ENCODE data around the gene OST4. TPM values are rescaled to one million over a fixed set of nuclear protein-coding genes. Genes with fewer than 3 reads are reported as not detected.

Gene OST4
- total and polyA plus RNA-seq, 4 donors, result 219 to 750 (median 396) TPM

DNA sequence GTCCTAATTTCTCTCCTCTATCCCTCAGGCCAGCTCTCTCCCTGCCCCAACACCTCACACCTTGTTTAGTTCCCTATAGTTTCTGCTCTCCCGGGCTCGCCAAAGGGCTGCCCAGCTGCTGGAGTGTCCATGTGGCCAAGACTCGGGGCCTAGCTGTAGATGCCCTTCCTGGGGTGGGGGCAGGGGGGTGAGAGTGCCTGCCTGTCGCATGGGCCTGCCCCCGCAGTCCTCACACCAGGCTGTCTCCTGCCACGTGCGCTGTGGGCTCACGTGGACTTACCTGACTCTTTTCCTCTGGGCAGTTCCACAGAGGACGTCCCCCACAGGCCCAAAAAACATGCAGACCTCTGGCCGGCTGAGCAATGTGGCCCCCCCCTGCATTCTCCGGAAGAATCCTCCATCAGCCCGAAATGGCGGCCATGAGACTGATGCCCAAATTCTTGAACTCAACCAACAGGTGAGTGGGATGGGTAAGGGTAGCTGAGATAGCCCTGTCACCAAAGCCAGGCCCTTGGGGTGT, 46.1 kb downstream of the OST4 start:
- Histone ChIP-seq H3K4me3 (ENCODE audit: low read length in 2 of 2) (no peak overlapping the region), H3K9me3 (ENCODE audit: control insufficient read depth, low read length) (no peaks in the 10 kb centered on the region), H3K27me3 (ENCODE audit: control insufficient read depth in 1 of 2, insufficient read depth in 2 of 2, low read length in 1 of 2) (no peaks in the 10 kb centered on the region), H3K4me1 (ENCODE audit: control insufficient read depth in 1 of 2, insufficient read depth in 2 of 2, low read length in 2 of 2) (no peaks in the 10 kb centered on the region), H3K27ac (ENCODE audit: low read depth in 1 of 2, low read length in 2 of 2) (no peak overlapping the region), H3K36me3 (ENCODE audit: control insufficient read depth in 1 of 2, insufficient read depth in 2 of 2, low read length in 1 of 2) (peaks cover 0 to 2% of the 10 kb centered on the region in 2 donors)
- DNase-seq (no peak), ATAC-seq (ENCODE audit: low FRiP score) (no peak)
- 88 to 91% methylated on average over 13 of the region's 13 CpGs for WGBS, 2 donors
- intact Hi-C loops (cut with DNase I), result no loop called here

DNA sequence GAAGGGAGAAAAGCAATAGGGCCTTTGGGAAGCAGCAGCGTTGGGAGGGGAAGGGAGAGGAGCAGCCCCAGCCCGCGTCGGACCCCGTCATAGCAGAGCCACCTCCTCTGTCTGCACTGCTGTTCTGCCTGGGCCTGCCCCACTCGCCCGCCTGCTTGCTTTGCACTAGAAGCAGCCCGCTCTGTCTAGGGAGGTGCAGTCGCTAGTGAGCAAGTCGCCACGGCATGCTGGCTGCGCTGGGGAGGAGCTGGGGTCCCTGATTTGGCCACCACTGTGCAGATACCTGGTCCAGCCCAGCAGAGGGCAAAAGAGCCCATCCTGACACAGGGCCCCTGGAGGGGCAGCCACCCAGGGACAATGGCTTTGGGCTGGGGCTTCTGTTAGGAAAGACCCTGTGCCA, 46.6 kb downstream of the OST4 start:
- Histone ChIP-seq H3K9me3 (ENCODE audit: control insufficient read depth, low read length) (no peaks in the 10 kb centered on the region), H3K27ac (ENCODE audit: low read depth in 1 of 2, low read length in 2 of 2) (no peak overlapping the region), H3K4me1 (ENCODE audit: control insufficient read depth in 1 of 2, insufficient read depth in 2 of 2, low read length in 2 of 2) (no peaks in the 10 kb centered on the region), H3K36me3 (ENCODE audit: control insufficient read depth in 1 of 2, insufficient read depth in 2 of 2, low read length in 1 of 2) (peaks cover 0 to 2% of the 10 kb centered on the region in 2 donors), H3K4me3 (ENCODE audit: low read length in 2 of 2) (no peak overlapping the region), H3K27me3 (ENCODE audit: control insufficient read depth in 1 of 2, insufficient read depth in 2 of 2, low read length in 1 of 2) (no peaks in the 10 kb centered on the region)
- intact Hi-C loops (cut with DNase I), result no loop called here
- 88 to 90% methylated on average over 9 to 12 of the region's 12 CpGs for WGBS, 2 donors
- ATAC-seq (ENCODE audit: low FRiP score) (no peak), DNase-seq (no peak)

DNA sequence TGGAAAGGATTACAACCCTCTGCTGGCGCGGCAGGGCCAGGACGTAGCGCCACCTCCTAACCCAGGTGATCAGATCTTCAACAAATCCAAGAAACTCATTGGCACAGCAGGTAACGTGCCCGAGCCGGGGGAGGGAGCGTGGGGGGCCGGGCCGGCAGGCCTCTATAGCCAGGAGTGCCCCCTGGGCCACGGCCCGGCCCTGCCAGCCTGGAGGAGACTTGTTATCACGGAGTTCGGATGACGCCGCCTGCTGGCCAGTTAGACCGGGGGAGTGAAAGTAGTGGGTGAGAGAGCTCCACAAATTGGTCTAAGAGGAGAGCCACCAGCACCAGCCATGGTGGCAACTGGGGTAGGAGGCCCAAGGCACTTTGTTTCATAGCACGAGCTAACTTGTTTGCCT, 47.3 kb downstream of the OST4 start:
- Histone ChIP-seq H3K9me3 (ENCODE audit: control insufficient read depth, low read length) (no peaks in the 10 kb centered on the region), H3K27ac (ENCODE audit: low read depth in 1 of 2, low read length in 2 of 2) (no peak overlapping the region), H3K4me3 (ENCODE audit: low read length in 2 of 2) (no peak overlapping the region), H3K36me3 (ENCODE audit: control insufficient read depth in 1 of 2, insufficient read depth in 2 of 2, low read length in 1 of 2) (peaks cover 0 to 2% of the 10 kb centered on the region in 2 donors), H3K27me3 (ENCODE audit: control insufficient read depth in 1 of 2, insufficient read depth in 2 of 2, low read length in 1 of 2) (no peaks in the 10 kb centered on the region), H3K4me1 (ENCODE audit: control insufficient read depth in 1 of 2, insufficient read depth in 2 of 2, low read length in 2 of 2) (no peaks in the 10 kb centered on the region)
- intact Hi-C loops (cut with DNase I), result no loop called here
- ATAC-seq (ENCODE audit: low FRiP score), result no peak
- no peak for DNase-seq
- WGBS, 2 donors, result 72 to 74% methylated on average over 18 of the region's 18 CpGs

DNA sequence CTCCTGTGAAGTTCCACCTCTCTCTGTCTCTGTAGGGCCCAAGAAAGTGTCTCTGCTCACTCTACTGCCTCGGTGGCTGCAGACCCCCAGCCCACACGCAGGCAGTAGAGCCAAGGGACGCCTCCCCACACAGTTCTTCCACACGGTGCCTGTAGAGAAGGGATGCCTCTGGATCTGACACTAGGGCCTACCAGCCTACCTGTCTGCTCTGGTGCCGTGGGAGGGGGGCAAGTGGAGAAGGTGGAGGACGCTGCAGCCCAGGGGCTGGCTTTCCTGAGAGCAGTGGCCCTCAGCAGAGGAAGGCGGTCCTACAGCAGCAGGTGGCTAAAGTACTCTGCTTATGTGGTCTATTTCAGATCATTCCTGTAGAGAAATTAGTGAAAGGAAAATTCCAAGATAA, 47.7 kb downstream of the OST4 start:
- intact Hi-C loops (cut with DNase I), result no loop called here
- H3K36me3 ChIP-seq (ENCODE audit: control insufficient read depth in 1 of 2, insufficient read depth in 2 of 2, low read length in 1 of 2), result peaks cover 0 to 2% of the 10 kb centered on the region in 2 donors
- H3K4me3 ChIP-seq (ENCODE audit: low read length in 2 of 2), result no peak overlapping the region
- WGBS, 2 donors, result 90 to 95% methylated on average over 7 of the region's 7 CpGs
- no peak for DNase-seq
- ATAC-seq (ENCODE audit: low FRiP score), result no peak
- no peaks in the 10 kb centered on the region for H3K9me3 ChIP-seq (ENCODE audit: control insufficient read depth, low read length)
- H3K27ac ChIP-seq (ENCODE audit: low read depth in 1 of 2, low read length in 2 of 2), result no peak overlapping the region
- H3K27me3 ChIP-seq (ENCODE audit: control insufficient read depth in 1 of 2, insufficient read depth in 2 of 2, low read length in 1 of 2), result no peaks in the 10 kb centered on the region
- H3K4me1 ChIP-seq (ENCODE audit: control insufficient read depth in 1 of 2, insufficient read depth in 2 of 2, low read length in 2 of 2), result no peaks in the 10 kb centered on the region

- Histone ChIP-seq H3K27ac (ENCODE audit: low read depth in 1 of 2, low read length in 2 of 2) (no peak overlapping the region), H3K9me3 (ENCODE audit: control insufficient read depth, low read length) (no peaks in the 10 kb centered on the region), H3K36me3 (ENCODE audit: control insufficient read depth in 1 of 2, insufficient read depth in 2 of 2, low read length in 1 of 2) (peaks cover 0 to 2% of the 10 kb centered on the region in 2 donors), H3K4me1 (ENCODE audit: control insufficient read depth in 1 of 2, insufficient read depth in 2 of 2, low read length in 2 of 2) (no peaks in the 10 kb centered on the region), H3K4me3 (ENCODE audit: low read length in 2 of 2) (no peak overlapping the region), H3K27me3 (ENCODE audit: control insufficient read depth in 1 of 2, insufficient read depth in 2 of 2, low read length in 1 of 2) (no peaks in the 10 kb centered on the region)
- DNase-seq (no peak), ATAC-seq (ENCODE audit: low FRiP score) (no peak)
- intact Hi-C loops (cut with DNase I), result no loop called here
- WGBS, 2 donors, result 83 to 89% methylated on average over 11 of the region's 11 CpGs
Observed at GRCh38 chr2:27021253-27022049, 50.0 kb downstream of the OST4 start.

Other genes with a start within 250 kb of the OST4 start
- gene DPYSL5, start 223.5 kb downstream of the OST4 start, total RNA-seq, result not detected
- not detected for gene DPYSL5, start 223.5 kb downstream of the OST4 start, polyA plus RNA-seq
- 10 to 100 TPM; 15.9 to 16.1 TPM for gene MAPRE3, start 101.0 kb downstream of the OST4 start, total RNA-seq
- 10 to 100 TPM in 1 of 2 donors, 1 to 10 TPM in 1; 7.9 to 26.7 TPM for gene MAPRE3, start 101.0 kb downstream of the OST4 start, polyA plus RNA-seq
- 100 to 1,000 TPM in 1 of 2 donors, 10 to 100 TPM in 1; 96.4 to 106 TPM for gene TMEM214, start 38.7 kb downstream of the OST4 start, total RNA-seq
- gene TMEM214, start 38.7 kb downstream of the OST4 start, polyA plus RNA-seq, result 10 to 100 TPM; 30.2 to 93.3 TPM
- gene AGBL5, start 20.0 kb downstream of the OST4 start, total RNA-seq, result 10 to 100 TPM; 14.3 to 15.0 TPM
- gene AGBL5, start 20.0 kb downstream of the OST4 start, polyA plus RNA-seq, result 10 to 100 TPM; 11.5 to 16.7 TPM
- 100 to 1,000 TPM; 180 to 200 TPM for gene EMILIN1, start 7.0 kb upstream of the OST4 start, total RNA-seq
- gene EMILIN1, start 7.0 kb upstream of the OST4 start, polyA plus RNA-seq, result 100 to 1,000 TPM in 1 of 2 donors, 10 to 100 TPM in 1; 50.0 to 249 TPM
- gene KHK, start 15.1 kb upstream of the OST4 start, total RNA-seq, result 1 to 10 TPM; 3.4 to 5.1 TPM
- gene KHK, start 15.1 kb upstream of the OST4 start, polyA plus RNA-seq, result 10 to 100 TPM in 1 of 2 donors, 1 to 10 TPM in 1; 6.0 to 38.7 TPM
- 1 to 10 TPM; 8.1 to 8.6 TPM for gene CGREF1, start 47.5 kb upstream of the OST4 start, total RNA-seq
- 1 to 10 TPM; 5.8 to 6.9 TPM for gene CGREF1, start 47.5 kb upstream of the OST4 start, polyA plus RNA-seq
- under 1 TPM in 1 of 2 donors, not detected in 1; 0.90 TPM for gene ABHD1, start 52.2 kb upstream of the OST4 start, total RNA-seq
- gene ABHD1, start 52.2 kb upstream of the OST4 start, polyA plus RNA-seq, result under 1 TPM in 1 of 2 donors, not detected in 1; 0.08 TPM
- gene PREB, start 63.0 kb upstream of the OST4 start, total RNA-seq, result 10 to 100 TPM; 42.1 to 48.1 TPM
- gene PREB, start 63.0 kb upstream of the OST4 start, polyA plus RNA-seq, result 10 to 100 TPM; 24.9 to 46.3 TPM
- not detected for gene PRR30, start 67.8 kb upstream of the OST4 start, total RNA-seq
- gene PRR30, start 67.8 kb upstream of the OST4 start, polyA plus RNA-seq, result not detected
- gene TCF23, start 77.3 kb upstream of the OST4 start, total RNA-seq, result 1 to 10 TPM in 1 of 2 donors, under 1 TPM in 1; 0.39 to 1.1 TPM
- not detected for gene TCF23, start 77.3 kb upstream of the OST4 start, polyA plus RNA-seq
- gene ATRAID, start 140.4 kb upstream of the OST4 start, total RNA-seq, result 10 to 100 TPM; 66.9 to 93.8 TPM
- 100 to 1,000 TPM; 144 to 176 TPM for gene ATRAID, start 140.4 kb upstream of the OST4 start, polyA plus RNA-seq
- 10 to 100 TPM; 17.9 to 21.3 TPM for gene SLC5A6, start 140.6 kb upstream of the OST4 start, total RNA-seq
- 10 to 100 TPM; 16.4 to 24.7 TPM for gene SLC5A6, start 140.6 kb upstream of the OST4 start, polyA plus RNA-seq
- gene CAD, start 145.7 kb upstream of the OST4 start, total RNA-seq, result 10 to 100 TPM; 19.5 to 29.7 TPM
- 10 to 100 TPM in 1 of 2 donors, 1 to 10 TPM in 1; 6.9 to 16.9 TPM for gene CAD, start 145.7 kb upstream of the OST4 start, polyA plus RNA-seq
- 1 to 10 TPM in 1 of 2 donors, under 1 TPM in 1; 0.78 to 1.8 TPM for gene SLC30A3, start 191.4 kb upstream of the OST4 start, total RNA-seq
- gene SLC30A3, start 191.4 kb upstream of the OST4 start, polyA plus RNA-seq, result 10 to 100 TPM in 1 of 2 donors, 1 to 10 TPM in 1; 4.0 to 20.2 TPM
- gene DNAJC5G, start 203.8 kb upstream of the OST4 start, total RNA-seq, result not detected
- gene DNAJC5G, start 203.8 kb upstream of the OST4 start, polyA plus RNA-seq, result 1 to 10 TPM; 2.3 TPM
- under 1 TPM; 0.18 to 0.39 TPM for gene TRIM54, start 210.8 kb upstream of the OST4 start, total RNA-seq
- 1 to 10 TPM; 1.4 to 5.0 TPM for gene TRIM54, start 210.8 kb upstream of the OST4 start, polyA plus RNA-seq
- 1 to 10 TPM; 1.2 to 2.2 TPM for gene UCN, start 236.8 kb upstream of the OST4 start, total RNA-seq
- gene UCN, start 236.8 kb upstream of the OST4 start, polyA plus RNA-seq, result 1 to 10 TPM in 1 of 2 donors, not detected in 1; 1.3 TPM

Data from aorta (tissue), 5 donors.